GM18861 (cell line): Measurements from ENCODE around the gene SHROOM4.

Experiments used
- ATAC-seq: cut with Tn5 transposase; IDR thresholded peaks from one replicate; pipeline ENCODE4 v1.9.1; 2021; ENCODE audit not compliant: unreplicated experiment

Gene SHROOM4, protein sequence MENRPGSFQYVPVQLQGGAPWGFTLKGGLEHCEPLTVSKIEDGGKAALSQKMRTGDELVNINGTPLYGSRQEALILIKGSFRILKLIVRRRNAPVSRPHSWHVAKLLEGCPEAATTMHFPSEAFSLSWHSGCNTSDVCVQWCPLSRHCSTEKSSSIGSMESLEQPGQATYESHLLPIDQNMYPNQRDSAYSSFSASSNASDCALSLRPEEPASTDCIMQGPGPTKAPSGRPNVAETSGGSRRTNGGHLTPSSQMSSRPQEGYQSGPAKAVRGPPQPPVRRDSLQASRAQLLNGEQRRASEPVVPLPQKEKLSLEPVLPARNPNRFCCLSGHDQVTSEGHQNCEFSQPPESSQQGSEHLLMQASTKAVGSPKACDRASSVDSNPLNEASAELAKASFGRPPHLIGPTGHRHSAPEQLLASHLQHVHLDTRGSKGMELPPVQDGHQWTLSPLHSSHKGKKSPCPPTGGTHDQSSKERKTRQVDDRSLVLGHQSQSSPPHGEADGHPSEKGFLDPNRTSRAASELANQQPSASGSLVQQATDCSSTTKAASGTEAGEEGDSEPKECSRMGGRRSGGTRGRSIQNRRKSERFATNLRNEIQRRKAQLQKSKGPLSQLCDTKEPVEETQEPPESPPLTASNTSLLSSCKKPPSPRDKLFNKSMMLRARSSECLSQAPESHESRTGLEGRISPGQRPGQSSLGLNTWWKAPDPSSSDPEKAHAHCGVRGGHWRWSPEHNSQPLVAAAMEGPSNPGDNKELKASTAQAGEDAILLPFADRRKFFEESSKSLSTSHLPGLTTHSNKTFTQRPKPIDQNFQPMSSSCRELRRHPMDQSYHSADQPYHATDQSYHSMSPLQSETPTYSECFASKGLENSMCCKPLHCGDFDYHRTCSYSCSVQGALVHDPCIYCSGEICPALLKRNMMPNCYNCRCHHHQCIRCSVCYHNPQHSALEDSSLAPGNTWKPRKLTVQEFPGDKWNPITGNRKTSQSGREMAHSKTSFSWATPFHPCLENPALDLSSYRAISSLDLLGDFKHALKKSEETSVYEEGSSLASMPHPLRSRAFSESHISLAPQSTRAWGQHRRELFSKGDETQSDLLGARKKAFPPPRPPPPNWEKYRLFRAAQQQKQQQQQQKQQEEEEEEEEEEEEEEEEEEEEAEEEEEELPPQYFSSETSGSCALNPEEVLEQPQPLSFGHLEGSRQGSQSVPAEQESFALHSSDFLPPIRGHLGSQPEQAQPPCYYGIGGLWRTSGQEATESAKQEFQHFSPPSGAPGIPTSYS (N-terminal part only)

DNA sequence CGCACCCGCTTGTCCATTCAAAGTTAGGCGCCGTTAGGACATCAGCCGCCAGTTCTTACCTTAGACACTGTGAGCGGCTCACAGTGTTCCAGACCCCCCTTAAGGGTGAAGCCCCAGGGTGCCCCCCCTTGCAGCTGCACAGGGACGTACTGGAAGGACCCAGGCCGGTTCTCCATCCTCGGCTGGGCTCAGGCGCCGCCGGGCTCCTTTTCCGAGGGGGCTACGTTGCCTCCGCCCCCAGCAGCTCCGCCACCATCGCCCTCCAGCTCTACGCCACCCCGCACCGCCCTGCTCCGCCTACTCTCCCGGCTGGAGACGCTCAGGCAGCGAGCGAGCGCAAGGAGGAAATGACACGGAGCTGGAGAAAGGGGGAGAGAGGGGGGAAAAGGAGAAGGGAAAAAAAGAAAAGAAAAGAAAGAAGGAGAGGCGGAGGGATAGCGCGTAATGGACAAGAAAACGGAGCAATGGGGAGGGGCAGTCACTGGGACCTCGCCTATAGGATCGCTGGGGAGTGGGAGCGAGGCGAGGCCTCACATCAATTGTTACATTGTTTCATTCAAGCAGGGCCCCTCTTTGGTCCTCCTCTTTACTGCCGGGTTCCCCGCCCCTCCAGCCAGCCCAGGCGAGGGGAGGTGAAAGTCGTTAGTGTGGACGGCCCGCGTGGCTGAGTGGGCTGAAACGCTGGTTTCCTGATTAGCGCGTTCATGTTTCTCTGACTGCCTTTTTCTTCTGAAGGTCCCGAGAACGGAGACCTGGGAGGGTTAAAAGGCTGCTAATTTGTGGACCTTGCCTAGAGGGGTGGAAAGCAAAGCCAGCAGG, at the start of gene SHROOM4:
SHROOM4 (minus strand) TSS at position 352 of the 819 bp plus-strand sequence; CDS start at position 176, 176 bp downstream.
- ATAC-seq, result no peak

DNA sequence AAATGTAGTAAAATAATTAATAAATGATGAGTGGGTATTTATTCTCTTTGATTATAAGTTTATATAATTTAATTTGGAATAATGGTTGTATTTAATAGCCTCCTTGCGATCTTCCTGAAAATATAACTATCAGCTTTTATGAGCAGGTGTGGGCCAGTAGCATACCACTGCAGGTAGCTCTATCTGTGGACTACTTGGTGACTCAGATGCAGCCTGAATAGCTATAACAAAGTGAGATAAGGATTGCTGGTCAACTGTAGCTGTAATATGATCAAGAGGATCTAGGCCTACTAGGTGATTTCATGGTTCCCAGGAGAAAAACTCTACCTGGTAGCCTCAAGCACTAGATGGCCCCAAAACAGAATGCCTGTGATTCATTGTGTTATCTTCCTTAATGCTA, 49.5 kb upstream of the SHROOM4 start:
- ATAC-seq, result no peak

DNA sequence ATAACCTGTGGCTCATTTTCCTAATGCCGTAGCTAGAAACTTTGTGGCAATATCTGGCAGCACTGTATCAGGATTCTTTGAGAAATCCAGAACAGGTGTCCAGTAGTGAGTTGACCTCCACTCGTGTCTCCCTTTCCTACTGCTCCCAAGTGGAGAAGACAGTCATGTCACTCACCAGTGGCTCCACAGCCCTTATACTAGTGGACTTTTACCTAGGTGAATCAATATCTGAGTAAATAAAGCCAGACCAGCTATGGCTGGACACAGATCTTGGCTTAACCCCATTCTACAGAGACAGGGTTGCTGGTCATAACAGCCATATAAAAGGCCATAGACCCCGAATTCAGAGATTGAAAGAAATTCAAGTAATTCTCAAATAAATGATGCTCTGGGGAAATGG, 46.5 kb upstream of the SHROOM4 start:
- ATAC-seq, result no peak

DNA sequence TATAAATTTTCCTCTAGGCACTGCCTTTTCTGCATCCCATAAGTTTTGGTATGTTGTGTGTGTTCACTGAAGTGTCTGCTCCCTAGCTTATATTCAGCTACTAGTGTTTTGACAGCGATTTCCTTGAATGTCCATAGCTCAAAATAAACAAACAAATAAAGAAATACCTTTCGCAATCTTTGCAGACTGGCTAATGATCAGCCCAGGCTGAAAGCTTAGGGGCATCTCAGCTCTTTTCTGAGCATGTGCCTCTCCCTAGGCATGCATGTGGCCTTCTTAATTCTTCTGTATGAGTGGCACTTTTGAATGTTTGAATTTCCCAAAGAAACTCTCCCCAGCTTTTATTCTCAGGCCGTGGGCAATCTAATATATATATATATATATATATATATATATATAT, 44.6 kb upstream of the SHROOM4 start:
- ATAC-seq, result no peak

DNA sequence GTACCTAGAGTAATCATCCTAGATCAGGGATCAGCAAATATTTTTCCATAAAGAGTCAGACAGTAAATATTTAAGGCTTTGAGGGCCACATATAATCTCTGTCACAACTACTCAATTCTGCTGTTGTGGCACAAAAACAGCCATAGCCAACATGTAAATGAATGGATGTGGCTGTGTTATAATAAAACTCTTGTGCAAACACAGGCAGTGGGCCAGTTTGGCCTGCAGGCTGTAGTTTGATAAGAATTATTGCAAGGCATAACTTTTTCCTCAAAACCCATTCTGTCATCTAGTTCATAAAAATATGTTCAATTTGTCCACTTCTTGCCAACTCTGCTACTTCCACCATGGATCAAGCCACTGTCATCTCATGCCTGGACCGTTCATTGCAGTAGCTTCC, 39.4 kb upstream of the SHROOM4 start:
- no peak for ATAC-seq

DNA sequence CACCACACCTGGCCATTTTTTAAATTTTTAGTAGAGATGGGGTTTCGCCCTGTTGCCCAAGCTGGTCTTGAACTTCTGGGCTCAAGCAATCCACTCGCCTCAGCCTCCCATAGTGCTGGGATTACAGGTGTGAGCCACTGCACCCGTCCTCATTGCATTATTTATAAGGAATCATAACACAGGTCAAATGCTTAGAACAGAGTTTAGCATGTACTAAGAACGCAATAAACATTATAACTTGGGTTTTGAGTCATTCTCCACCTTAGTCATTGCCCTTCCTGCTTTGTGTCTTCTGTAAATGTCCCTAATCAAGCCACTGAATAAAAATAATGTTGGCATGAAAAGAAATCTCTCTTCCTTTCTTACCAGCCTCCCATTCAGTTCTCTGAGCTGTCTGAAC, 38.5 kb upstream of the SHROOM4 start:
- no peak for ATAC-seq

DNA sequence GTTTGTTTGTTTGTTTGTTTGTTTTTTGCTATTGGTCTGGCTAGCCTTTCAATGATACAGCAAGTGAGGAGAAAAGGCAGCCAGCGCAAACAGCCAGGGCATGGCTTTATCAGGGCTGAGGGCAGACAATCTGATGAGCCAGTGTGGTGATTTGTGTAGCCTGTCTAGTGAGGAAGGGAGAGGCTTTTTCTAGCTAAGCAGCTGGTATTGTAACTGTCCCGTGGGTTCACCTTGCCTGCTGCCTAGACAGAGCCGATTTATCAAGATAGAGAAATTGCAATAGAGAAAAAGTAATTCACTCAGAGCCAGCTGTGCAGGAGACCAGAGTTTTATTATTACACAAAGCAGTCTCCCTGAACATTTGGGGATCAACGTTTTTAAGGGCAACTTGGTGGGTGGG, 28.2 kb upstream of the SHROOM4 start:
- no peak for ATAC-seq

DNA sequence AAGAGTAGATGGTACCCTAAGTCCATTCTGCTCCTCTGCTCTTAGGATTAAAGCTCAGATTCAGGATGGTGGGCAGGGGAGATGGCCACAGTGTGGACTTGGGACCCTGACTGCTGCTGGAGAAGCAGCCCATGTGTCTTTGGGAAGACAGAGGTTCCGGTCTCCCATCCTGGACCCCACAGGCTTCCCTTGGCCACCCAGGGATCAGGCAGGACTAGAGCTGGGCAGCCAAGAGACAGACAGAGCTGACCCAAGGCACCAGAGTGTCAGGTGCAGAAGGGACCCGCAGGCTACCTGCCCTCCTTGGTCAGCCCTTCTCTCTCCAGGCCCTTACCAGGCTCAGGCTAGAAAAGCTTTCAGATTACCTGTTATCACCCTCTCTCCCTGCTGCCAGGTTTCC, 25.7 kb upstream of the SHROOM4 start:
- ATAC-seq, result no peak

DNA sequence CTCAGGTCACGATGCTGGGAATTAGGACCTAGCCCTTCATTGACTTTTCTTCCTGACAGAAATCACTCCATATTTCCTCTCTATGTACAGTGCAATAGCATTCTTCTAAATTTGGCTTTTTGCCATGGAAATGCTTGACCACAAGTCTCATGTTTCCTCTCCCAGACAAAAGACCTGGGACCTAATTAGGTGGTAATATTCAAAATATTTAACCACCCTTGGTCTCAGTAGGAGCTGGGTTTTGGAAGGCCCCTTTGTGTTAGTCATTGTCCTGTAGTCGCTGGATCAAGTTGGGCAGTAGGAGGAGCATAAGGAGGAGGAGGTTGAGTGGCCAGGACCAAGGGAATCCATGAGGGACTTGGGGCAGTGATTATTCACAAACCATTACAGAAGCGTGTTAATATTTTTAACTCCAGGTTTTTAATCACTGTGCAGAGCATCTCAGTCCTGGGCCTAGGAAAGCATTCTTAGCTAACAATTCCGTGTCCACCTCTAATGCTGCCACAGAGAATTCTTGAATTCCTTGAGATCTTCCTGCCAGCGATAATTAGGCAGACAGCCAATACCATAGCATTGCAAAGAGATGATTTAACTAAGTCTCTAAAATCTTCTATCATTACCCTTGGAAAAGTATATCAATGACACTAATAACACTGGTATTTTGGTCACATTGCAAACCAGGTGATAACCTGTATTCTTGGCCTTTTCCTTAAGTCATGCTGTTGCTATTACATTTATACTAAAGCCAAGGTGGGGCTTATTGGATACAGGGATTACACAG, 25.0 kb upstream of the SHROOM4 start:
- no peak for ATAC-seq

DNA sequence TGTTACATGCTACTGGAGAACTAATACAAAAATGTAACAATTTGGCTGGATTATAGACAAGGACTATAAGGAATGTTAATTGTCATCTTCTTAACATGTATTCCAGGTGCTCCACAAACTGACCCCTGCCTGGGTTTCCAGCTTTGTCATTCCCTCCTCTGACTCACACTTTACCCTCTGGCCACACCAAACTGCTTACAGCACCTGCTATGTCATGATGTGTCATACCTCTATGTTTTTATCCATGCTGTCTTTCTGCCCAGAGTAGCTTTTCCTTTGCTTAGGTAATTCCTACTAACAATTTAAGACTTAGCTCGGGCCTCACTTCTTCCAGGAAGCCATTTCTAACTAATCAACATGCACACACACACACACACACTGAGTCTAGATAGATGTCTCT, 14.0 kb upstream of the SHROOM4 start:
- no peak for ATAC-seq

DNA sequence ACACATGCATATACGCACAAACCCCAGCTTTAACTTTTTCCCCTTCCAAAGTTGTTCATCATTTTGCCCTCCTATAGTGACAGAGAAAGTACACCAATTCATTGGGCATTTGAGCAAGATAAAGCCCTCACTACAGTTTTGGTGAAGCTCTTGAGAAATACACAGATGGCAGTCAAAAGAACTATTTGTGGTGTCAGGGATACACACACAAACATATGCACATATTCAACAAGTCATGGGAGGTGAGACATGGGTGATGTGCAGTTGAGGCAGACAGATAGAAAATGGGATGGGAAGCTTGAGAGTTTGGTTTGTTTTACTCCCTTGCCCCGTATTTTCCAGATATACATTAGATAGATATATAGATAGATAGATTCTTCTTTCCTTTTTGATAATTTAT, 11.8 kb upstream of the SHROOM4 start:
- ATAC-seq, result no peak

DNA sequence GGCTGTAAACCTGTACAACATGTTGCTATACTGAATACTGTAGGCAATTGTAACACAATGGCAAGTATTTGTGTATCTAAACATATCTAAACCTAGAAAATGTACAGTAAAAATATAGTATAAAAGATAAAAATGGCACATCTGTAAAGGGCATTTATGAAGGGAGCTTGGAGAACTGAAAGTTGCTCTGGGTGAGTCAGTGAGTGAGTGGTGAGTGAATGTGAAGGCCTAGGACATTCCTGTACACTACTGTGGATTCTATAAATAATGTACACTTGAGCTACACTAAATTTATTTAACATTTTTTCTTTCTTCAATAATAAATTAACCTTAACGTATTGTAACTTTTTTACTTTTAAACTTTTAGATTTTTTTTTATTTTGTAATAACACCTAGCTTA, 5.0 kb upstream of the SHROOM4 start:
- no peak for ATAC-seq

DNA sequence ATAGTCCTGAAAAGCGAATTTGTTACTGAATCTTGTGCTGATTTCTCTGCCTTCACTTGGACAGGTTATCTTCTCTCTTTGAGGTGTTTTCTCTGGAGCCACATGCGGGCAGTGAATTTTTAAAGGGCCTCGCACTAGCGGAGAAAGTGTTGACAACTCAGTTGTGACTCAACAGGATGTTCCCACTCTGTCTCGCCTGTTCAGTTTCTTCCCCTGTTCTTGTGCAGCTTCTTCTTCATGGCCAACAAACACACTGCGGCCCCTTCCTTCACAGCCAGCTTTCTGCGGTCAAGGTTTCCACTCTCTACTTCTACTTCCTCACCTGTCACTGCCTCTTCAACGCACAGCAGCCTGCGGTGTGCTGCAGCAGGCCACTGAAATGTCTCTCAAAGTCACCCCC, 1.1 kb upstream of the SHROOM4 start:
- ATAC-seq, result no peak

DNA sequence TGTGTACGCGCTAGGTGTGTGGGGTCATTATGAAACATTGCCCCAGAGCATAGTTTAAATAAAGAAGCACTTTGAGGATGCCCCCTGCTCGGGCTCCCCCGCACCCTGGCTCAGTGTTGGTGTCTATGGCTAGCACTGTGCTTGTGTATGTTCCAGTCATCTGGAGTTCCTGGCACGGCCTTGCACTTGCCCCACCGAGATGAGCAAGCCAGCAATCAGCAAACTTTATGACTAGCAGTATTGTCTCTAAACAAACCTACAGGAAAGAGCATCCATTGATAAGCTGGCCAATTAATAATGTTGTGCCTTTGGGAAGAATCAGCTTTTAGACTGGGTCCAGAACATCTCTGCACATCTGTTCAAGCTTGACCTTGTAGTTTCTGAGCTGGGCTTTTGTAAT, 707 bp upstream of the SHROOM4 start:
- ATAC-seq, result no peak

DNA sequence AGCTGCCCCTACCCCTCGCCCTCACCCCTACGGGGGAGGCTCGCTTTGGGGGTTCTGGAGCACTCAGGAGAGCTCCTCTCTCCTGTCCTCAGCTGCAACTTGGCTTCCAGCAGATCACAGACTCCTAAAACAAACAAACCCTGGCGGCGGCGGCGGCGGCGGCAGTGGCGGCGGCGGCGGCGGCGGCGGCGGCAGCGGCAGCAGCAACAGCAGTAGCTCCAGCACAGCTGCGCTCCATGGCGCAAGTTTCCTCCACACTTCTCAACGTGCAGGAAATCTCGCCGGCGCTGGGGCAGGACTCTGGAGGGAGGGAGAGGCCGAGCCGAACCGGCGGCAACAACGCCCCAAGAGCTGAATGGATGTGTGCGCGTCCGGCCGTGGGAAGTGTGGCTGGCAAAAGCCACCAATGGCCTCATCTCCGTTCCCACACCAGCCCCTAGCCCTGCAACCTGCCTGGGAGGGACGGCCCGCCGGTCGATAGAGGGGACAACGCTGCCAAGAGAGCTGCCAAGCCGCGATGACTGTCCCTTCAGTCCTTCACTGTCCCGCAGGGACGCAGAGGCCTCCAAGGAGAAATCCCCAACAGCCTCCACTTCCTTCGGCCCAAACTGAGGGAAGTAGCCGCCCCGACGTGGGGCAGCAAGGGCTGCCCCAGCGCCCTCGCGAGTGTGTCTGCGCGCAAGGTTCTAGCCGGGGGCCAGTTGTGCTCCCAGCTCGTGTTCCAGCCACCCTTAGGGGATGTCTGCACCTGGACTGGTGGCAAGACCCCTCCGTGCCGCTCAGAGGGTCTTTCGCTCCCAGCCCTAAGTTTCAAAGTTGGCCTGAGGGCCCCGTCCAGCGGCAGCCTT, 775 bp downstream of the SHROOM4 start:
- no peak for ATAC-seq

DNA sequence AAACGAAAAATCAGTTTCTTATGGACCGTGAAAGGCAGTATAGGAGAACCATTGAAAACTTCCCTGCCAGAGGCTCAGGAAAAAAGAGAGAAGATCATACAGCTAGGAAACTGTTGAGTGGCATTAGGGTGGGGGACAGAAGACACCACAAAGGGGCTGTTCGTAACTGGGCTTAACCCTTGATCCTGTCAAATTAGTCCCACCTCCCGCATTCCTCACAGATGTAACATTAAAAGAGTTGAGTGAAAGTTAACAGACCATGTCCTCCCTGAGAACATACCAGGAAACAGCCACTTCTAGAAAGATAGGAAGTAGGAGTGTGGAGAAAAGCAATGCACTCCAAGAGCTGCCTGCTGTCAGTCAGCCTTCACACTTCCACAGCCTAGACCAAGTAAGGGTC, 8.7 kb downstream of the SHROOM4 start:
- ATAC-seq, result no peak

DNA sequence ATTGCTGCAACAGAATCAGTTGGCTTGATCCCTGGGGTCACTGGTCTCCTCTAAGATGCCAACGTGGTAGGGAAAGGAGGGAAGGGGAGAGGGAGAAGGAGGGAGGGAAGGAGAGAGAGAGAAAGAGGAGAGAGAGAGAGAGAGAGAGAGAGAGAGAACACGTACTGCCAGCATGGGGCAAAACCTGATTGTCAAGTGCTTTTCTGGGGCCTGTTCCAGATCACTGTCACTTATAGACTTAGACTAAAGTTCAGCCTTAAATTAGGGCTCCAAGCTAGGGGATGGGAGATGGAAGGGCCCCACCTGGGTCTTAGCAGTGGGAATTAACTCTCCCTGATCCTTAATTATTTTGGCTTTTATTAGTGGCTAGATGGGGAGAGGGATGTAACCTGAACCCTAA, 12.9 kb downstream of the SHROOM4 start:
- no peak for ATAC-seq

DNA sequence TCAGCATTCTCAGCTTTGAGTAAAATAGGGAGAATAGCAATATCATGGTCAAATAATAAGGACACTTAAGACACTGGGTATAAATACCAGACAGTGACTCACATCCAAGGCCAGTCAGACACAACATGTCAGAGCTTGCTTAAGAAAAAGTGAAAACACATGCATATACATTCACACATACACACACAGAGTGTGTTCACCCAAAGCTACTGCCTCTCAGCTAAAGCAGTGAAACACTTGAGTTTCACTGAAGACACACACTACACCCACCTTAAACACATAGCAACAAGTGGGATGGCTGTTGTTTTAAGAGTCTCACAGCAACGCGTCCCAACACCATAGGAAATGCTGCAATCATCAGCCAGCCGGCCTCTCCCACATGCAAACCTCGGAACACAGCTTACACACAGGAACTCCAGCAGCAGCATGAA, 14.4 kb downstream of the SHROOM4 start:
- ATAC-seq, result no peak

DNA sequence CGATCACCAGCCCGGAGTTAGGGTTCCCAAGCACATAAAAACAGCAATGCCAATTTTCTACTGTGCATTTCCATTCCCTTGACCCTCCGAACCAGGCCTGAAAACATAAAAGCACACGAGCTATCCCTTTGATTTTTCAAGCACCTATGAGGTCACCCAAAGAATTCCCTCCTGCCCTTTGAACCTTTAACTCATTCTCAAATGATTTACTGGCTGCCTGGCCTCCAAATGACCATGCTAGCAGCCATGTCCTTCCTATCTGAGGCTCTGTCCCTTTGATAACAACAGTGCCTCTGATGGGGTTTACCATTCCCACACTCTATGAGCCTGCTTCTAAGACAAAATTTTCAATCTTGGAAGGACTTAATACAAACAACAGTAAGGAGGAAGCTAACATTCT, 15.2 kb downstream of the SHROOM4 start:
- no peak for ATAC-seq
